ENCODE measurements around the gene STAP2.
"Not testable (repeated sequence)": the region's sequence is repeated elsewhere in the genome, so short reads cannot be mapped to it uniquely, and the experiment has no call there.

STAP2 gene

GRCh38 chr19:4297901-4298809, 40.5 kb downstream of the STAP2 start:
- DNase-seq, result peak; percentile 30

DNA sequence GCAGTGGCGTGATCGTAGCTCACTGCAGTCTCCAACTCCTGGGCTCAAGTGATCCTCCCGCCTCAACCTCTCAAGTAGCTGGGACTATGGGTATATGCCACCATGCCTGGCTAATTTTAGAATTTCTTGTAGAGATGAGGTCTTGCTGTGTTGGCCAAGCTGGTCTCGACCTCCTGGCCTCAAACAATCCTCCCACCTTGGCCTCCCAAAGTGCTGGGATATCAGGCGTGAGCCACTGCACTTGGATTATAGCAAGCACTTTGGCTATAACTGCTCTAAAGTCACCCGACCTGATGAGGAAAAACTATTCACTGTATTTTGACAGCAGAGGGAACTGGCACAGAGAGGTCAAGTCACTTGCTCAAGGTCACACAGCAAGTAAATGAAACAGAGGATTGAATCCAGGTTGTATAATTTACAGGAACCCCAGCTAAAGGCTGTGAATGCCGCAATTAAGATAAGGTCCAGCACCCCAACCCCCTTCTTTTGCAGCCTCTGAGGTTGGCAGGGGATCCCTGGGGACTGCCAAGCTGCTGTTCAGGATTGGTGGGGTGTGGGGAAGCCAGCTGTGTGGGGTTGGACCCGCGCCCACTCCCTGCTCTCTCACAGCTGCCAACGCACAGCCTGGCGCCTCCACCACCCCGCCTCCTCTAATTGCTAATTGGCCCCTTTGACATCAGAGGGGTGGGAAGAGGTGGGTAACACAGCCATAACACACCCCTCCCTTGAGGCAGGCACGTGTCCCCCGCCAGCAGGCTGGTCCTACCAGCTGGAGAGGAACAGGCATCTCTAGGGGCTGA, 42.5 kb downstream of the STAP2 start:
- no peak for DNase-seq

DNA sequence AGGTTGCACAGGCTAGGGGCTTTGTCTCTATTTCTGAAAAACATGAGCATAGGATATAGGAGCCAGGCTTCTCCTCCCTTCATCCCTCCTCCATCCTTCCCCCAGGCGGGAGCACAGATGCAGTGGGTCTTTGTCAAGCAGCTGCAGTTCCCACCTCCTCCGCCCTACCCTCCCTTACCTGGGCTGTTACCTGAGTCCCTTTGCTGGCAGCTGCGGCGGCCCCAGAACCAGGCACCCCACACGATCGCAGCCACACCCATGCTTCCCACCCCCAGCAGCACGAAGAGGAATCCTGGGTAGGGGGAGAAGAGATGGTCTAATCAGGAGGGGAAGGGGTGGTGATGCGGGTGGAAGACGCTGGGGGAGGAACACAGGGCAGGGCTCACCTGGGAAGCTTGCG, 44.2 kb downstream of the STAP2 start:
- no peak for DNase-seq

DNA sequence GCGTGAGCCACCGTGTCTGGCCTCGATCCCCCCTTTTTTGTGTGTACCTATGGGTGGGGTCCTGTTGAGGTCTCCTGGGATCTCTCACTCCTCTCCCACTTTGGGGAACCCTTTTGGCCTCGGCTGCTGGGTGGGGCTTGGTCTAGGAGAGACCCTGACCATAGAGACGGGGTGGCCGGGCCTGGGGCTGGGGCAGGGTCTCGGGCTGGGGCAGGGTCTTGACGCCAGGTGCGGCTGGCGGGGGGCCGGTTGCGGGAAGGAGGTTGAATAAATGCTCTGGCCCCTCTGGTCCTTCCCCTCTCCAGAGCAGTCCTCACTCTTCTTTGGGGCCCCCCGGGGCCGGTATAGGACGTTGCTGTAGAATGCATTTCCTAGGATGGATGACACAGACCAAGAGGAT, 46.1 kb downstream of the STAP2 start:
- no peak for DNase-seq

GRCh38 chr19:4291184-4291732, 47.4 kb downstream of the STAP2 start:
- DNase-seq, result no peak

DNA sequence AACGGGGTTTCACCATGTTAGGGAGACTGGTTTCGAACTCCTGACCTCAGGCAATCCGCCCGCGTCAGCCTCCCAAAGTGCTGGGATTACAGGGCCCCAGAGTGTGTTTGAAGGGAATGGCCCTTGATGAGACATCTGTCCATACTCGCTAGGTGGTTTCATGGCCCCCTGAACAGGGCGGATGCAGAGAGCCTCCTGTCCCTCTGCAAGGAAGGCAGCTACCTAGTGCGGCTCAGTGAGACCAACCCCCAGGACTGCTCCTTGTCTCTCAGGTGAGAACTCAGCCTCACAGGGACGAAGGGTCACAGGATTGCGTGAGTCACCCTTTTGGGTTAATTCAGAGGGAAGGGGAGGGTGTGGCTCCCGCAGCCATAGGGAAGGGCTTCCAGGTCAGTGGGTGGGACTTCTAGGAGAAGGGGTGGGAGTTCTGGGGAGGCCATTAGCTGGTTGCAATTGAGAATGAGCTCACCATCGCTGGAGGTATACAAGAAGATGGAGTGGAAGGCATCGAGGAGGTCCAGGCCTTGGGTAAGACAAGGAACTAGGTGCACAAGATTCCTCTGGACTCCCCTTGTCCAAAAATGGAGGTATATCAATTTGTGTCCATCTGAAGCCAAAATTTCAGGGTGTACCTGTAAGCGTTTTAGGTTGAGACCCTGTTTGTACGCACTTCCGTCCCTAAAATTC, 50.4 kb downstream of the STAP2 start:
- no peak for DNase-seq

DNA sequence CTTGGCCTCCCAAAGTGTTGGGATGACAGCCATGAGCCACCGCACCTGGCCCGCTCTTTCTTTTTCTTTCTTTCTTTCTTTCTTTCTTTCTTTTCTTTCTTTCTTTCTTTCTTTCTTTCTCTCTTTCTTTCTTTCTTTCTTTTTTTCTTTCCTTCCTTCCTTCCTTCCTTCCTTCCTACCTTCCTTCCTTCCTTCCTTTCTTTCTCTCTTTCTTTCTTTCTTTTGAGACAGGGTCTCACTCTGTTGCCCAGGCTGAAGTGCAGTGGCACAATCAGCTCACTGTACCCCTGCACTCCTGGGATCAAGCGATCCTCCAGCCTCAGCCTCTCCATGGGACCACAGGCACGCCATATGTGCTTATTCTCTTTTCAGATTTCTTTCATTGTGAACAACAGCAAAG, 52.5 kb downstream of the STAP2 start:
- DNase-seq, result not testable (repeated sequence)

DNA sequence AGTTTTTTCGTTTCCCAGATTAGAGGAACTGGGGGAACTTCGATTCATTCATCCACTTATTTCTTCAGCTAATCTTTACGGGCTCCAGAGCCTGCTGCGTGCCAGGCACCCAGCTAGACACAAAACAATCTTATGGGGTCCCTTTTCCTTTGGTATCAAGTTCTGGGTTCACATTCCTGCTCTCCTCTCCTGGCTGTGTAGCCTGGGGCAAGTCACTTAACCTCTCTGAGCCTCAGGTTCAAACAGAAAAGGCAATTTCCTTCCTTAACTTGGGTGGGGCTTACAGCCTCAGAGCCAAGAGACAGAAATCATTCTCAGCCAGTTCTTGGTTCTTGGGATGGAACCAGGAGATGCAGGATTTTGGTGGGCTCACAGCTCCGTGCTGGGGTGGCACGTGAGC, 53.7 kb downstream of the STAP2 start:
- no peak for DNase-seq

DNA sequence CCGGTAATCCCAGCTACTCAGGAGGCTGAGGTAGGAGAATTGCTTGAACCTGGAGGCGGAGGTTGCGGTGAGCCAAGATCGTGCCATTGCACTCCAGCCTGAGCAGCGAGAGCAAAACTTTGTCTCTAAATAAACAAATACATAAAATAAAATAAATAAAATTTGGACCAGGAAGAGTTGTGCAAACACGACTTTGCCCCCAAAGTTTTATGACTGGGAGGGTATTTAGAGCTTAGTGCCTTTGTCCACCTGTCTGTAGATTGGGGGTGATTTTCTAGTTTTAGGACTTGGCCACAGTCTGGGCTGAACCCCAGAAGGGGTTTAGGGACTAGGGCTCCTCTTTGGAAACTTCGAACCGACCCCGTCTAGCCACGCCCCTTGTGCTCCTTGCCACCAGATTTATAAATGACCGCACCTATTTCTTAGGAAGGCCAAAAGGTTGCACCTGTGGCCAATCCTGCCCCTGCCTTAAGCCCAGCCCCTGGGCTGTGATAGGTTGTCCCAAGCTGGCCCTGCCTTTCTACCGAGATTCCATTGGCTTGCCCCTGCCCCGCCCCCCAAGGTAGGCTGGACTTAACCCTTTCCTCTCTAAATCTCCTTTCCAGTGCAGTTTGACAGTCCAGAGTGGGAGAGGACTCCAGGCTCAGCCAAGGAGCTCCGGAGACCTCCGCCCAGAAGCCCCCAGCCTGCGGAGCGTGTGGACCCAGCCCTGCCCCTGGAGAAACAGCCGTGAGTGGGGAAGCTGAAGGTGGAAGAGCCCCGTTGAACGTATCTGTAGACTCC, 54.3 kb downstream of the STAP2 start:
- no peak for DNase-seq

DNA sequence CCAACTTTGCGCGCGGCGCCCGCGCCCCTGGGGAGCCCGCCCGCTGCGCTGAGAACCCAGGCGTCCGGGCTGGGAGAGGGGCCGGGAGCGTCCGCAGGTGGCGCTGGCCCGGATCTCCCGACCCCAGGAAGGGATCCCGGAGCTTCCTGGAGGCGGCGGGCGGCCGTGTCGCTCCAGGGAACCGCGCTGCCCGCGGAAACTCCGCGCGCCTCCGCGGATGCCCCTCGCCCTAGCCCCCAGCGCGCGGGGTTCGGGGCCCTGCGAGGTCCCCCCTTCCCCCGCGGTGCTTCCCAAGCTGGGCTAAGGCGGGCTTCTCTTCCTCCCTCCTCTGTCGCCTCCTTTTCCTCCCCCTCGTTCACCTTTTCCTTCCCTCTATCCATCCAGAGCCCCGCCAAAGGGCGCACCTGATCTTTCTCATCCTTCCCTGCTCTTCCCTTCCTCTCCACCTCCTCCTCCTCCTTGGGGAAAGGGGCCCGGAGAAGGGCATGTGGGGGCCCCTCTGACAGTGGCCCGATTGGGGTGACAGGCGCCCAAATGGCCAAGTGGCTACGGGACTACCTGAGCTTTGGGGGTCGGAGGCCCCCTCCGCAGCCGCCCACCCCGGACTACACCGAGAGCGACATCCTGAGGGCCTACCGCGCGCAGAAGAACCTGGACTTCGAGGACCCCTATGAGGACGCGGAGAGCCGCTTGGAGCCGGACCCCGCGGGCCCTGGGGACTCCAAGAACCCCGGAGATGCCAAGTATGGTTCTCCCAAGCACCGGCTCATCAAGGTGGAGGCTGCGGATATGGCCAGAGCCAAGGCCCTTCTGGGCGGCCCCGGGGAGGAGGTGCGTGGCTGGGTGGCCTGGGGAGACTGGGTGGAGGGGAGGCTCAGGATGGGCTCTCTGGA, 58.9 kb downstream of the STAP2 start:
- no peak for DNase-seq

- no peak for DNase-seq
These were observed 59.4 kb downstream of the STAP2 start for GRCh38 chr19:4279267-4279529.

- DNase-seq, result no peak
These were observed 60.0 kb downstream of the STAP2 start, which contains the start of gene SHD for GRCh38 chr19:4278419-4279266. SHD (plus strand) TSS chr19:4279266; CDS start chr19:4280064, 798 bp downstream.

DNA sequence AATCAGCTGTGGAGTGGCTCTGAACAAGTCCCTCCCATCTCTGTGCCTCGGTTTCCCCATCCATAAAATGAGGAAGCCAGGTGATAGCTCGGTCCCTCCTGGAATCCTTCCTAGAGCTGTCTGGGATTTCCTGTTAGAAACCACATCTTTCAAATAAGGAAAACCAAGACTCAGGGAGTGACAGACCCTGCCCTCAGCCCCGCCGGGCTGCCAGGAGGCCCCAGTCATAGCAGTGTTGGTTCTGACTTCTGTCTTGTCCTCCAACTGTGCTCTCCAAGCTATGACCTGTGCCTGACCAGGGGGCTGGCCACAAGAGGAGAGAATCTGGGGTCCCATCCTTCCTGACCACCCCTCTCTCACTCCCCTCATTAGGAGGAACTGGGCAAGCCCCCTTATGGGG, 60.6 kb downstream of the STAP2 start:
- DNase-seq, result no peak

DNA sequence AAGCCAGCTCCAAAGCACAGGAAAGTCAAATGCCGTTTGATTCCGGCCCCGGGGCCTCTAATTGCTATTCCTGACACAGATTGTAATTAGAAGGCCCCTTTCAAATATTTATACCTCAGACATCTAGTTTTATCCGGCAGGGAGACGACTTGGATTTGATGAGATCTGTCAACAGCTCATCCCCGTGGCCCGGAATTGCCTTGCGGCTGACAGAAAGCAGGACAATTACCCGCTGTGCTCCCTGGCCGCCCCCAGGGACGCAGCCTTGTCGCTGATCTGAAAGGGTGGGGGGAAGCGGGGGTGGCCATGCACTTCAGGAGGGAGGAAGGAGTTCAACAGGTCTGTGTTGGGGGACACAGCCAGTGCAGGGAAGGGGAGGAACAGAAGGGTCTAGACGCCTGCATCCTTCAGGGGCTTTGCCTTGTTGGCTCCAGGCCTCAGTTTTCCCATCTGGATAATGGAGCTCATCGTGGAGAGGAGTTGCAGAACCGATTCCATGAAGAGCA, 61.4 kb downstream of the STAP2 start:
- DNase-seq, result no peak

GRCh38 chr19:4274321-4274686, 64.3 kb downstream of the STAP2 start:
- not testable (repeated sequence) for DNase-seq
